Hematopoietic multipotent progenitor cell treated with erythropoietin and hydrocortisone succinate and interleukin-3 and kit ligand, for 8 days (in vitro differentiated cells): Measurements from ENCODE around the gene CDH13.

Source experiments
- DNase-seq: peaks from one replicate; pipeline ENCODE4 v3.0.0-alpha.2; 2015

Gene CDH13

GRCh38 chr16:83318390-83318789 lies 691.6 kb downstream of the CDH13 start:
- DNase-seq, result no peak

- DNase-seq, result no peak
Observed at GRCh38 chr16:83328936-83329335, 702.2 kb downstream of the CDH13 start.

DNA sequence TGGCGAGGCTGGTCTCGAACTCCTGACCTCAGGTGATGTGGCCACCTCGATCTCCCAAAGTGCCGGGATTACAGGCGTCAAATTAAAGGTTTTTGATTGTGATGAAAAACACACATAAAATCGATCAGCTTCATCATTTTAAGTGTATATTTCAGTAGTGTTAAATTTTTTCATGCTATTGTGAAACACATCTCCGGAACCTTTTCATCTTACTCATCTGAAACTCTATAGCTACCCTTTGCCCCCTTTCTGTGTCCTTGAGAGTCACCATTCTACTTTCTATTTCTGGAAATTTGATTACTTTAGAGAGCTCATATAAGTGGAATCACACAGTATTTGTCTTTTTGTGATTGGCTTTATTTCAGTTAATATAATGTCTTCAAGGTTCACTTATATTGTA lies 702.7 kb downstream of the CDH13 start:
- DNase-seq, result no peak

- DNase-seq, result no peak
Observed at GRCh38 chr16:83330251-83330650, 703.5 kb downstream of the CDH13 start.

- DNase-seq, result no peak
Observed at GRCh38 chr16:83335076-83335475, 708.3 kb downstream of the CDH13 start.

DNA sequence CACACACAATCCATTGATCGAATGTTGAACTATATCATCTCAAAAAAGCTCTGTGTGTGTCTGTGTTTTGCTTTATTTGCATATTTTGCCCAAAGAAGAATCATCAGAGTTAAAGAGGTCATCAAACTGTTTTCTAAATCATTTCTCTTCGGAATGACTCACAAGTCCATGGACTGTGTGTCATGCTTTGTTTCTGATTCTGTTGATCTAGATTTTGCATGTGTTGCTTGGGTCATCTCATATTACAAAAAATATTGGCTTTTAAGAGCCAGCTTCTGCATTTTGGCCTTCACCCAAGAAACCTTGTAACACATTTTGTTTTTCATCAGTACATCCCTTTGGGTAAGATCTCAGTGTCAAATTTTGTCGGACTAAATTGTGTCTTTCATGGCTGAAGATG lies 709.8 kb downstream of the CDH13 start:
- no peak for DNase-seq

GRCh38 chr16:83338138-83338537 lies 711.4 kb downstream of the CDH13 start:
- no peak for DNase-seq

DNA sequence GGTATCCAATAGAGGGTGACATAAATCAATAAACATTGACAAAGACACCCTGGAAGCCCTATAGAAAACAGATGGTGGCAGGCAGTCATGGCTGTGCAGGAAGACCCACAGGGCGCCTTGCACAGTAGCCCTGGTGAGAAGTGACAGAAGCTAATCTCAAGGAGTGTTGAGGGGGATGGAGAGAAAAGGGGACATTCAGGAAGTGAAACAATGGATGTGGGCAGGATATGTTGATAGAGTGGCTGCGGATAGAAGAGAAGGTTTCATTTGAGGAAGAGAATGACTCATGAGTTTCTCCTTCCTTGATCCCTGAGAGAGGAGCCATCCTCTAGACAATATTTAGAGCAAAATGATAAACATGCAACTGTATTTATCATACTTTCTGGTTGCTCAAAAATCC lies 712.2 kb downstream of the CDH13 start:
- no peak for DNase-seq

DNA sequence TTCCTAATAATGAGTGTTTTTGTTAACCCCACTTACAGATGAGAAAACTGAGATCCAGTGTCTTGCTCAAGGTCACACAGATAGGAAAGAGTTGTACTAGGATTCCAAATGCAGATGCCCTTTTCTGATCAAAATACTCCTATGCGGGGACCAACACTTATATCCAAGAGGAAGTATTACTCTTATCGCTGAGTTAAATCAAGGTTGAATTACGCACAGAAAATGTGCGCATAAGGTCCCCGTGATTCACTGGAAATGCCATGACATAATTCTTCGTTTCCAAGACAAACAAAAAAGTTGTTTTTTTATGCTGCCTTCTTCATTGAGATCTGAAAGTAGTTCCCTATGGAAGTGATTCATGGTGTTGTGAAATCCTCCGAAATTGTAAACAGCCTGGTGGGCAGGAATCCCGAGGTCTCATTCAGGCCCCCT lies 717.2 kb downstream of the CDH13 start:
- no peak for DNase-seq

GRCh38 chr16:83345846-83346640 lies 719.3 kb downstream of the CDH13 start:
- no peak for DNase-seq

DNA sequence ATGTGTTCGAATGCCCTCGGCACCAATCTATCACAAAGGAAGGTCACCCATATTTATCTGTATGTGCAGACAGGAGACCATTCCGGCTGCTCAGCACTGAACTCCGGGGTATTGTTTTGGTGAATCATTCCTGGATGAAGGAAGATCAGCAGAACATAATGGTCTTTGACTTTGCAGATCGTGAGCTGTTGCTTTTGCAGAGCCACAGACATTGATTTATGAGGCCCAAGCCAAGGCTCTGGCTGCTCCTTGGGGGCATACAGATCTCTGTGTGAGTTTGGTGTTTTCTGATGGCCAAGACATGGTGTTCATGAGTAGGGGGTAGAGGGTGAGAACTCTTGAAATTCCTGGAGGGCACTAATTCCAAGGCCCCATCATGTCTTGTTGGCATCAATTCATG lies 722.2 kb downstream of the CDH13 start:
- no peak for DNase-seq

- DNase-seq, result no peak
Observed at GRCh38 chr16:83350481-83350880, 723.7 kb downstream of the CDH13 start.

DNA sequence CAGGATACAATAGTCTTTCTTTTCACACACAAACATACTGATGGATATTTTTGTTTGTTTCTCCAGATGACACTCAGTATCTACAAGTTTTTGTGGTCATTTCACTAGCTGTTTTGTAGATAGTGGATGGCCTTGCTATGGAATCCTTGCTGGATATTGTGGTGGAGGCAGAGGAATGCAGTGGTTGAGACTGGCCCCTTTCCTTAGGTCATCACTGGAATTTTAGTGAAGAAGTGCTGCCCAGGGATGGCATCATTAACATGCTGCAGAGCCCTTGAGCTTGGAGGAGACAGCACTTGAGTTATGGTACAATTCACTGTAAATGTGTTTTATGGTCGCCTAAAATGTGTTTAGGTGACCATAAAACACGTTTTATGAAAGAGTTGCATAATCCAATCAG lies 725.1 kb downstream of the CDH13 start:
- no peak for DNase-seq

- DNase-seq, result no peak
Observed at GRCh38 chr16:83353241-83353640, 726.5 kb downstream of the CDH13 start.

DNA sequence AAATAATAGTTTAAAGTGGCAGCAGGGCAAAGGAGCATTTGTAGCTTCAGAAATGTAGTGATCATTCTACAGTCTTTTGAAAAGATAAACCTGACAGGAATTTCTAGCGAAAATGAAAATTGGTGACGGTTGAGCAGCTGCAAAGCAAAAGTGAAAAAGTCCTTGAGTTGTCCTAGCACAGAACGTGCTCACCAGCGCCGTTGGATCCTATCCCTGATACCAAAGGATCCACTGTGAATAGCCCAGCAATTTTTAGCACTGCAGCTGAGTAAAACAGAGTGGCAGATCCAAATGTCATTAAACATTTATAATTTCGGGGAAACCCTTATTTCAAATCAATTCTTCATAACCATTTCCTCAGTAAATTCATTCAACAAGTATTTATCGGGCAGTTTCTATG lies 727.2 kb downstream of the CDH13 start:
- DNase-seq, result no peak

- DNase-seq, result no peak
Observed at GRCh38 chr16:83355570-83356218, 728.9 kb downstream of the CDH13 start.

DNA sequence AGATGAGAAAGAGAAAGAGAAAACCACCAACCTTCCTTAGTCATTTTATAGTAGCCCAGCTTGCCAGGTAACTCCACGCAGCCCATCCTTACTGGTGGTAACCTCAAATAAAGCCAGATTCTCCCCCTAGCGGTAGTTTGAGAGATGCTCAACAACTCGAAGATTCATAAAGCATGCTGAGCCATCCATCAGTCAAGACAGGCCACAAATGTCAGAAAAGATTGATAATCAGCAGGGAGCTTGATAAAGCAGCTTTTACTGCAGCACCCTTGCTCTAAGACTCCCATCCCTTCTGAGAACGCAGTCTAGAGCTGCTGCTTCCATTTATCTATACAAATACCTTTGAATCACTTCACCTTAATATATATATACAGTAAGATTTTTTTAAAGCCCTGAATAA lies 729.5 kb downstream of the CDH13 start:
- peak; percentile 41 for DNase-seq

GRCh38 chr16:83356986-83357385 lies 730.2 kb downstream of the CDH13 start:
- no peak for DNase-seq

DNA sequence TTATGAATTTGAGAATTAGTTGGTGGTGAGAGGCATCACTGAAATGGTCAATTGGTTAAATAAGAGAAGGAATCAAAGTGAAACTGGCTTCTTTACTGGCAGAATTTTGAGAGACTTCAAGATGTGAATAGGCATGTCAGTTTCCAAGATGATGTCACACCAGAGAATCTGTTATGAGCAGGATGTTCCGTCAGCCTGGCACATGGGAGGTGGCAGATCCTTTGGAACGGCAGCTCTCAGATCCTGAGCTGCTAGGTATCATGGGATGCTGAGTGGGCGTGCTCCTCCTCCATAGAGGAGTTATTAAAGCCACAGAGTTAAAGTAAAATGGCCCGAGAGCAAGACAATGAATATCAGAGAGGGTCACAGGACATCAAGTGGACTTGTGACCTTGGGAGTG lies 736.8 kb downstream of the CDH13 start:
- DNase-seq, result no peak

DNA sequence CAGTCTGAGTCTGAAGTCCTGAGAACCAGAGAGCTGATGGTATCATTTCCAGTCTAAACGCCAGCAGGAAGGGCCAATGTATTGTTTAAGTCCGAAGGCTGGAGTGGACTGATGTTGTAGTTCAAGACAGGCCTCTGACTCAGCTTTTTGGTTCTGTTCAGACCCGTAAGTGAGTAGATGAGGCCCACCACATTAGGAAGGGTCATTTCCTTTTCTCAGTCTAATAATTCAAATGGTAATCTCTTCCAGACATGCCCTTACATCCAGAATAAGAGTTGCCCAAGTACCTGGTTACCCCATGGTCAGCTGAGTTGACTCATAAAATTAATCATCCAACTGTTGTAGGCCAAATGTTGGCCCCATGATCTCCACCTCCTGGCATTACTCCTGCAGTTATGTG lies 738.4 kb downstream of the CDH13 start:
- DNase-seq, result no peak

DNA sequence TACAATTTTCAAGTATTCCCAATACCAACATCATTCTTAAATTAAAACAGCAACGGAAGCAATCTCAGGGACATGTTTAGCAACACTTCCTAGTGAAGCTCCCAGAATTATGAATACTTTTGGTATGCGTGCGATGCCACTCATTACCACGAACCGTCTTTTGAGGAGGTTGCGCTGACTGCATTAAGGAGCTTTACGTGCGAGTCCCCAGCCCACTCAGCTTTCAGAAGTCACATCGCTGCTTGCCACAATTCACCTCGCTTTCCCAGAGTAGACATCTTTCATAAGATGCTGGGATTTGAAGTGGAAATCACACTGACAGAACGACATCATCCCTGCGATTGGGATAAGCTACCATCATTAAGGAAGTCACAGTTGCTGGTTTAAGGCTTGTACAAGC lies 739.5 kb downstream of the CDH13 start:
- no peak for DNase-seq

- no peak for DNase-seq
Observed at GRCh38 chr16:83374979-83375378, 748.2 kb downstream of the CDH13 start.

DNA sequence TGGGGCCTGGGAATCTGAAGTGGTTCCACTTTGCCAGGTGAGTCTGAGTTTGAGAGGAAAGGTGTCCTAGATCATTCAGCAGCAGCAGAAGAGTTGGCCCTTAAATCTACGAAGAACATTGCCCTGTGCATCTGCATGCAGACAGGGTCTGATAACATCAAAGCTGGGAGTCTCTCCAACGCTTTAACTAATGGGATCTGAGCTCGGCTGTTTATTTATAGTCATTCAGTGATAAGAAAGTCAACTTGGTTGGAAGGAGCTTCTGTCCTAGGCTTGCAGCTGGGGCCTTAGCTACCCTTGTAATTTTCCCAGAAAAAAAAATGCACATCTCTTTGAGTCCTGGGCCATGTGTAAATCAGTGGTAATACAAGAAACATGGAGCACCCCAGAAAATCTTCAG lies 763.0 kb downstream of the CDH13 start:
- no peak for DNase-seq

- no peak for DNase-seq
Observed at GRCh38 chr16:83390759-83391158, 764.0 kb downstream of the CDH13 start.

GRCh38 chr16:83392743-83393142 lies 766.0 kb downstream of the CDH13 start:
- DNase-seq, result no peak
